T-helper 22 cell (primary cell): ENCODE measurements around the gene STOX2.

Experiments used
- DNase-seq: peaks from one replicate; pipeline ENCODE4 v3.0.0-alpha.2; 2020; ENCODE audit warnings: low read depth

STOX2 gene

DNA sequence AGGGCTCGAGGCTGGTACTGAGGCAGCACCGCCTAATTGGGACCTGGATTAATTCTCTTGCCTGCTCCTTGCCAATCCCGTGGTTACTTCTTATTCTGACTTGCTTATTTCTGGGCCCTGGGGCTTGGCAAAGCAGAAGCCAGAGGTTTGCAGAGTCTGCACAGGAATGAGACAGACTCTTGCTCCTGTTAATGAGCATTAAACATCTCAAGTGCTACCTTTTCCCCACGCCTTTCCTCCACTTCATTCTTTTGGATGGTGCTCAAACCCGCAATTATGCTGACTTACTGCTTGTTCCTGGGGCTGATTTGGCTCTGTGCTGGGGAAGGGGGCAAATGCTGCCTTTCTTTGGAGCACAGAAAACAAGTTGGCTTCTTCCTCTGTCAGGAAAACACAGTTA lies 16.5 kb upstream of the STOX2 start:
- DNase-seq: no peak

DNA sequence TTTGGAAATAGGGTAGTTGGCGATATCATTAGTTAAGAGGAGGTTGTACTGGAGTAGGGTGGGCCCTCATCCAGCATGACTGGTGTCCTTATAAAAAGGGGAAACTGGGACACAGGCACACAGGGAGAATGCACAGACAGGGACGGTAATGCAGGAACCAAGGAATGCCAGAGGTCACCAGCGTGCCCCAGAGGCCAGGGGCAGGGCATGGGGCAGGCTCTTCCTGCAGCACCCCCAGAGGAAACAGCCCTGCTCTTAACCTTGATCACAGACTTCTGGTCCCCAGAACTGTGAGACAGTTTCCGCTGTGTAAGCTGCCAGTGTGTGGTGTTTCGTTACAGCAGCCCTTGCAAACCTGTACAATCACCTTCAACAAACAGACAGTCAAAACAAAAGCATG lies 15.9 kb upstream of the STOX2 start:
- no peak for DNase-seq

DNA sequence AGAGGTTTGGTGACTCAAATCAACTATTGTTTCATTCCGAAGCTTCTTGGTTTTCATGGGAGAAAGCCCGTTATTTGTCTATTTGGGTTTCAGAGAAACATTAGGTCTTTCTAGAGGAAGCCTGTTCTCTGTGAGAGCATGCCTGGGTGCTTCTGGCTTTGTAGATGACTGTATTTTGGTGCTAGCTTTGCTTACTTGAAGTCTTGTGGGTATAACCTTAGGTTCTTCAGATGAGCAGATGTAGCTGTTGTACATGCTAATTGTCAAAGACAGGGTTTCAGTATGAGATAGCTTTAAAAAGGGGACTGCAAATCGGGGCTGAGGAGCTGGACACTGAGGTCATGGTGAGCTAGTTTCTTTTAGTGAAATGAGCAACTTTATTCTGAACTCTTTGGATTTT lies 7.9 kb upstream of the STOX2 start:
- no peak for DNase-seq

DNA sequence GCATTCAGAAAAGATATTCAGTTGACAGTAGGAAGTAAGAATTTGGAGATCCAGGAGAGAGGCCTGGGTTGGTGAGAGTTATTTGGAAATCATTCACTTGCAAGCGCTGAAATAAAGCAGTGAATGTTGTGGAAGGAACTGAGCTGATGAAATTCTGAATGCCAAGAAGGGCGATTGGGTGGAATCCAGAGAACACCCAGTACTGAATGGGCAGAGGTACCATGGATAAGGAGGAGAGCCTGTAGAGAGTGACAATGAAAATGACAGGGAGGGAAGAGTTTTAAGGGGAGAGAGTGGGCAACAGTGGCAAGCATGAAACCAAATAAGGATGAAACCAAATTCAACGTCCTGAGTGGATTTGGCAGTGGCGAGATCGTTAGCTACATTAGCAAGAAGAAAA lies 6.7 kb upstream of the STOX2 start:
- no peak for DNase-seq

DNA sequence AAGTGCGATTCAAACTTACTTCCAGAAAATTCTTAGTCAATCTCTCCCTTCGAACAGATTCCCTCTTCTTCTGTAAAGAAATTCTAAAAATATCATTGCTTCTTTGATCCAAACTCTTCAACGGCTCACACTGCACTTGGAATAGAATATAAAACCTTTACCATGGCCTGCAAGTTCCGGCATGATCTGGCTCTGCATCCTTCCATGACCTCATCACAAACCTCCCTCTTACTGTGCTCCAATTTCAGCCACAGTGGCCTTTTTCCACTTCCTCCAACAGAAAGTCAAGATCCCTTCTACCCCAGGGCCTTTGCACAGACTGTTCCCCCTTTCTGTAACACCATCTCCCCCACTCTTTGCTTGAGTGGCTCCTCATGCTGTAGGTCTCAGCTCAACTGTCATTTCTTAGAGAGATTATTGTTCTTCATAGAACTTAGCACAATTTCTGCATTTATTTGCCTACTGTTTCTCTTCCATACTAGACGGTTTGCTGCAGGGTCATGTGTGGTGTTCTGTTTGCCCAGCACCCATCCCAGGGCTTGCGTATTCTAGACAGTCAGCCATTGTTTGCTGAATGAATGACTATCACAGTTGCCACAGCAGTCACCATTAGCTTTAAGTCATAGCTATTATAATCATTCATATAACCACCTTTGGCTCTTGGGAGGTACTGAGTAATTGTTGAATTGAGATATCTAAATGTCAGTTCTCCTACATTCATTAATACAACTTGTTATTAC lies 1.9 kb upstream of the STOX2 start:
- no peak for DNase-seq

DNA sequence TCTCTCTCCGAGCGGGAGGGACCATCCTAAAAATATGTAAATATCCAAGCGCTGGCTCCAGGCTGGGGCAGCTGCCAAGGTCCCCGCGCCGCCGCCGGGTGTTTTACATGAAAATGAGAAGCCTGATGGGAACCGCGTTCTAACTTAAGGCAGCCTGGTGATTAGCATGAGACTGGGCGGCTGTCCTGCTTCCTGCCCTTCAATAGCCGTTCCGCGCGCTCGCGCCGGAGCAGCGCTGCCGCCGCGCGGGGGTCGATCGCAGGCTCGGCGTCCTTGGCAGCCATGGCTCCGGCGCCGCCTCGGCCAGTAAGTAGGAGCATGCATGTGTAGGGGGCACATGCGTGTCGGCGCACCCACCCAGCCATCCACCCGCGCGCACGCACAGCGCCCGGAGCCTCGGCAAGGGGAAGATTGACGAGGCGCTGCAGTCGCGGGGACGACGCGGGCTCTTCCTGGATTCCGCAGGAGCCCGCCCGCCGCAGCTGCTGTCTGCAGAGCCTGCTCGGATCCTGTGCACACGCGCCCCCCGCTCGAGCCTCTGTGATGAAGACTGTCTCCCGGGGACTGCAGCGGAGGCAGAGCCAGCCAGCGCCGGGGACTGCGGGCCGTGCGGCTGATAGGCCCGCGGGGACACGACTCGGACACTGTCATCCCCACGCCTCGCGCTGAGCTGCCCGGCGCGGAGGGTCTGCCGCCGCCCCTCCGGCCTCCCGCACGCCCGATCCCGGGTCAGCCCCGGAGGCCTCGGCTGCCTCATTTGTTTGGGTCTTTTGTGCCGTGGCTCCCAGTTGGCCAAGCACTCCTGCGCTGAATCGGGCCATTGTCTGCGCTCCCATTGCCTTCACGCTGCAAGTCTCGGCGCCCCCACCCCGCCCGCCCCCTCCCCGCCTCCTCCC lies 734 bp downstream of the STOX2 start:
- no peak for DNase-seq

DNA sequence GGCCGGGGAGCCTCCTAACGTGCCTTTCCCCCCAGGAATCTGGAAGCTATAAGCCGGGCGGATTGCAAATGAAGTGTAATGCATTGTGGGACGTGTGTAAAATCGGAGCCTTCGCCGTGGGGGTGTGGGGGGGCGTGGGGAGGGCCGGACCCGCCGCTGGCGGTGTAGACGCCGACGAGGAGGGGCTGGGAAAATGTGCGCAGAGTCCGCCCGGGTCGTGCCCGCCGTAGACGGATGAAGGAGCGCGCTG lies 1.3 kb downstream of the STOX2 start:
- DNase-seq: no peak

DNA sequence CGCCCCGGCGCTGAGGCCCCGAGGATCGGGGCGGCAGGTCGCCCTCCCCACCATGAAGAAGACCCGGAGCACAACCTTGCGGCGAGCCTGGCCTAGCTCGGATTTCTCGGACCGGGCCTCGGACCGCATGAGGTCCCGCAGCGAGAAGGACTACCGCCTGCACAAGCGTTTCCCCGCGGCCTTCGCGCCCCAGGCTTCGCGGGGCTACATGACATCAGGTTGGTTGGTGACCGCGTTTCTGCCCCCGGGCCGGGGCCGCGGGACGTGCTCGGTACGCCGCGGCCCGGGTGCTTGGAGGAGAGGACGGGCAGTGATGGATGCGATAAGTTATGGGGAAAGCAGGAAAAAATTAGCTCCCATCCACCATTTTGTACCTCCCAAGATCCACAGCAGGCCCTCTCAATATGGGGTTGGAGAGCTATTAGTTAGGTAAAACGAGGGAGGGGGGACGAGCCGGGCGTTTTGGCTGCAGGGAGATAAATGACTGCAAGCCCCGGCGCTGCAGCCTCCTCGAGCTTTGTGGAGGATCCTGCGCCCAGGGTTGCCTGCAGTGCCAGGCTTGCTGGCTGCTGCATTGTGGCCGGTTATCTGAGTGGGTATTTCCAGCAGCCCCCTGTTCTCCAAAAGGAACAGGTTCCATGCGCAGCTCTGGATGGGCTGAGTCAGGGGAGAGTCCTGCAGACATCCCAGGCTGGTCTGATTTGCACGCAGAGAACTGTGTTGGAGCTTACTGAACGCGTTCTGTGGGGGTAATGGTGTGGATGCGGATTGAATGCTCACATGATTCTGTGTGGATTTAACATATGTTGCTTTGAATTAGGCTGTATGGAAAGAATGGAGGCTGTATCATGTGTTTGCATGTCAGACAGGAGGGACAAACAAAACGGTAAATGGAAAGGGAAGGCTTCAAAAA lies 1.9 kb downstream of the STOX2 start:
- no peak for DNase-seq

DNA sequence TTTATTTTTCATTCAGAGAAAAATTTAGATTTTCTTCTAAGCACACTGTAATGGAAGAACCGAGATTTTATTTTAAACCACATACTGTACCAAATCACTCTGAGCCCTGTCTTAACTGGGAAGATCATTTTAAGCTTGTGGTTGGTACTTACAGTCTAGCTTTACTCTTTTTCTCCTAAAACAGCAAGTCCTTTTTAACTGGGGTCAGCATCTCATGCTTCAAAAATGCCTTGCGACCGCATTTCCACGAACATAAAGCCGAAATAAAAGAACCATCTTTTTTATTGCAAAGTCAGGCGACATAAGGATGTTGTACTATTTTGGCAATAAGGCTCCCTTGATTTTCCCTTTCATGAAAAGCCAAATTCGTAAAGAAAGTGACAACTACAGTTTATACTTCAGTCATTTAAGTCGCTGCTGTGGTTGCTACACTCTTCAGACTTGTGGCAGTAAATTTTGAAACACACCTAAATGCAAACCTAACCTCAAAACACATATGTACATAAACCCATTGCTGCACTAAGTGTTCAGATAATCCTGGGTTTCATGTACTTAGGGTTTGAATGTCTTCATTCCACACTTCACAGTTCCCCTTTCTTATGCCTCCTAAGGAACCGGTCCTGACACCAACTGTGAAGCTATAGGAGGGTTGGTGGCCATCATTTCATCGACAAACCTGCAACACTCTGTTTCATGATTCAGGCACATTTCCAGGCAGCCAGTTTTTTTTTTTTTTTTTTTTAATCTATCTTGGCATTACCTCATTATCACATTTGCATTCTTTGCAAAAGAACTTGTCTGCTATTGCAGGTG lies 3.0 kb downstream of the STOX2 start:
- no peak for DNase-seq

DNA sequence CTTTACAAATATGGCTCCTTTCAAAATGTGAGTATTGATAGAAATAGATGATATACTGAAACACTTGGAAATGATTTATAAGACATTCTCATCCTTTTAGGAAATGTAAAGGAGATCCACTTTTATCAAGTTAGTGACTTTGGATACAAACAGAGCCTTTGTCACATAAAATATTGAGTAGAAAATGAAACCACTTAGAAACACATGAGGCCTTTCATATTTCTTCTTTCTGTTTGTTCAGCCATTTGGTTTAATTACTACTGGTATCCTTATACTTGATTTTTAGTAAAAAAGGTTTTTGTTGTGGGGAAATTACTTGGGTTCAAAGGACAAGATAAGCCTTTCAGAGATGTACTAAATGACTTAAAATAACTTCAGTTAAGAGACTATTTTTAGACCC lies 4.1 kb downstream of the STOX2 start:
- no peak for DNase-seq

DNA sequence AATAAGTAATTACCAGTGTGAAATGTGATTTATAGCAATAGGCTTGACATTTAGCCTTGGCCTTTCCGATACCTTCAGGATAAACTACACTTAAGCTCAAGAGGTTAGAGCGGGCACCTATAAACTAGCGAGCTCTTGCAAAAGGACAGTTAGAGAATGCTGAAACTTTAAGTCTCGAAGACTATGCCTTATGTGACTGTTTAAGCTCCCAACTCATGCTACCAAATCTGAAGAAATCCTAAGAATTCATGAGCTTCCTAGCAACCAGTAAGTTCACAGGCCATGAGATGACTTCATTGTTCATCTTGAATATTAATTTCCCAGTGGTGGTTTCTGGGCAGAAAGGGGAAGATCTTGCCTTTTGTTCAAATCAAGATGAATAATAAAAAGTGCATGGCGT lies 4.7 kb downstream of the STOX2 start:
- DNase-seq: no peak

DNA sequence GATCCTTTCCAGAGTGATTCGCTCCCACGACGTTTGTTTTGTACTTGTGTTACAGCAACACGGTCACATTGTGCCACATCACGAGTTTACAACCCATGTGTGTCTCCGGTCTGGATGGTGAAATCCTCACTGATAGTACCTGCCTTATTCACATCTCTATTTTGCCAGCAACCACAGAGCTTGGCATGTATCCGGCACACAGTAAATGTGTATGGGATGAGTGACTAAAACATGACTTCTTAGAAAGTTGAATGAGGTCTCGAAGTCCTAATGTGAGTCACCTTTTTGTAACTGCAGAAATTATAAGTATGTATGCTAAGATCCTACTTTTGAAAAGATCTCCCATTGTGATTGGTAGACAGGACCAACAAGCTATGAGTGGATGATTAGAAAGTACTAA lies 7.5 kb downstream of the STOX2 start:
- no peak for DNase-seq

DNA sequence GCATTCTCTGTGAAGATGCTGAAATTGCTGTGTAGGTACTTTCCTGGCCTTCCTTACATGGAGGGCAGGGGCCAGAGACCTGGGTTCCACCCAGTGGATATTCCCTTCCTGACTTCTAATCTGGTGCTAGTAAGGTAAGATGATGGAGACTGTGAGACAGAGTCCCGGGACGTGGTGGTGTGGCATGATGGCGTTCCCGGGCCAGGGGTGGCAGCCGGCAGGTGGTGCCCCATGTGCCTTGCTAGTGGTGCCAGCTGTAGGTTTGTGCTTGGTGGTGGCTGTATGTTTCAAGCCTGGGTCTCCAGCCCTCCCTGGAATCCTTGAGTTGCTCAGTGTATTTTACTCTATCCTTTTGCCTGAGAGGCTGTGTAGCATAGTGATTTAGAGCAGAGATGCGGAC lies 10.9 kb downstream of the STOX2 start:
- DNase-seq: no peak

DNA sequence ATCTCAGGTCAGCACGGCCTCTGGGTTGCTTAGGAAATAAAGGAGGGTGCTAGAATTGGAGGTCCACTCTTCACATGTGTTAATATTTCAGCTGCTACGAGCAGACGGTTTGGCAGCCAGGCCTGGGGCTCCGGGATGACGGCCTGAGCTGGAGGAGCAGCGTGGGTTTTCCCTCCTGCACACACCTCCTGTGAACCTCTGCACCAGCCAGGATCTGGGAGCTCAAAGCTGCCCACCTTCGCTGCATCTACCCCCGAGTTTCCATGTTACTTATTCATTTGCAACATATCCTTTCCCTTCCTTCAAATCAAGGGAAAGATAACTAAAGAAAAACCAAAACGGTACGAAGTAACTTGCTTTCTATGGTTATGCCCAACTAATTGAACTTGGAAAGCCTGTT lies 13.6 kb downstream of the STOX2 start:
- no peak for DNase-seq

DNA sequence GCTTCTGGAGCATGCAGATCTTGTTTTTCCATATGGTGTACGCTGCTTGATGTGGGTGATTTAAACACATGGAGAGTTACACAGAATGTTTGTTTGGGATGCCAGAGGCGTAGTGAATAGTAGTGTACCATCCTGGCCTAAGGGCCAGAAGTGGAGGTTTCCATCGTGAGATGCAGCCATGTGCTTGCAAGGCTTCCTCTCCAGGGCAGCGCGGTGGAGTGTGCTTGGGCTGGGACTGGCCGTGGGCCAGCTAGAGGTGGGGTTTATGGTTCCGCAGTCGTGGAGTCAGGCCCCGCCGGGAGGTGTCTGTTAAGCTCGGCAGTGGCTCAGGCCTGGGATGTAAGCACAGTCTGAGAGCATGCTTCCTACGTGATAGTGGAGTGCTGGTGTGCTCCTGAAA lies 14.0 kb downstream of the STOX2 start:
- no peak for DNase-seq

DNA sequence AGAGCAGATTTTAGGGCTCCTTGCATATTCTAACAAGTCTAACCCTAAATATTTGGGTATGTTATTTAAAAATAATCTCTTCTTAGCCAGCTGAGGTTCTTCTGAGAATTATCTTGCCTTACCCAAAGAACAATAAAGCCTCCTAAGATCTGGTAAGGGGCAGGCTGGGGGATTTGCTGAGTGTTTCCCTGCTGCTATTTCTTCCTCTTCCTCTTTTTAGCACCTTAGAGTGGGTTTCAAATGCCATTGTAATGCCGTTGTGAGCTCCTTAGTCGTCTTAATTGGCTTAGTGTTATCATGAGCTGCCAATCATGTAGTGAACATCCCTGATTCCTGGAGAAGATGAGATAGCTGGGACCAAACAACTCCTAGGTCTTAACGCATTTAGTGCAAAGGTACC lies 15.4 kb downstream of the STOX2 start:
- DNase-seq: no peak

DNA sequence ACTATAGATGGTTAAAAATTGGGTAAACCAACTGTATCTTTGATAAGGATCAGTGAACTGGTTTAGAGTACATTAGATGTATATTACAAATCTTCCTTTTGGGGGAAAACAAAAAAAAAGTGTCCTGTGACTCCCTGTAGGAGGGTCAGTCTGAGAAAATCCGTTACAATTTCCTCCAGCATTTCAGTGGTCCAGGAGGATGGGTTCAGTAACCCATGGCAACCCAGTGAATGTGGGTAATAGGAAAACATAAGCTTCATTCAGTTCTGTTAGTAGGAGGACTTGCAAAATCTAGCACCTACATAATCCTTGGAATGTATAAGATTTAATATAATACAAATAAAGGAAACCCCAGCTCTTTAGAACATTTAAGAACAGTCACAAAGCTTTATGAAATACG lies 16.2 kb downstream of the STOX2 start:
- no peak for DNase-seq

DNA sequence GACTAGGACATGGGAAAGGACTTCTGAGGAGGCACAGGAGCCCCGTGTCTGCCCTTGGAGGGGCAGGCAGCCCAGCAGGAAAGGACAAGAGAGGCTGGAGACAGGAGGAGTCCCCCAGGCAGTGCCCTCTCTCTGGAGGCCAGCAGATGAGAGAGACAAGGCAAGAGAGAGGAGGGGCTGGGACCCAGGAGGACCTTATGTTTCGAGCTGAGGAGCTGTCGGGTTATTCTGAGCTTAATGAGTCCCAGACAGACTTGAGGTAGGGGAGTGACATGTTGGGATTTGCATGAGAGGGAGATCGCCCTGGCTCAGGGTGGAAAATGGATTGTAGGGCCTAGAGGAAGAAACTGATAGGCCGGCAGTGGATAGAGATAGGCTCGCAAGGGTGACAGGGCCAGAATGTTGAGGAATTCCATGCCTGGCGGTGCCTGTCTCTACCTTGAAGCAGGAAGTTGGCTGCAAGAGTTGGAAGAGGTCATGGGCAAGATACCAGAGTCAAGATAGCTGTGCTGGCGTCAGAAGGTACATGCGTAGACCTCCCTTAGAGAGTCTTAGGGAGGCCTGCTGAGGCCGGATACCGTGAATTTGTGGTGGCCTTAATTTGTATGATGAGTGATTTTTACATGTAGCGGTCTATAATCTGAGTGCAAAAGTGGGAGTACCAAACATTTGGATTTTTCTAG lies 19.4 kb downstream of the STOX2 start:
- no peak for DNase-seq

DNA sequence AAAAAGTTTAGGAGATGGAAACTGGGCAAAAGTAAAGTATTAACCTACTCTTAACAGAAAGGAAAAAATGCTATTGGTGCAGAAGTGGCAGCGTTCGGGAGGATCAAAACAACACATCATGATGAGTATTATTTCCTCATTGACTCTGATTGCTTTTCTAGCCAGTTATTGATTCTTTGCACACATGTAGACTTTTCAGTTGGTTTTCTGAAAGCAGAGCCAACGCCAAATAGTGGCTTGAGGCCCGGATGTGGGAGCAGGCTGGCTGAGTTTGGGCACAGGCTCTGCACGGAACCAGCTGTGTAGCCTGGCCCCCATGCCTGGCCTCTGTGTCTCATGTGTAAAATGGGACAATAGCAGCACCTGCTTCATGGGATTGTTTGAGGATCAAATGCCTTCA lies 21.8 kb downstream of the STOX2 start:
- DNase-seq: no peak

DNA sequence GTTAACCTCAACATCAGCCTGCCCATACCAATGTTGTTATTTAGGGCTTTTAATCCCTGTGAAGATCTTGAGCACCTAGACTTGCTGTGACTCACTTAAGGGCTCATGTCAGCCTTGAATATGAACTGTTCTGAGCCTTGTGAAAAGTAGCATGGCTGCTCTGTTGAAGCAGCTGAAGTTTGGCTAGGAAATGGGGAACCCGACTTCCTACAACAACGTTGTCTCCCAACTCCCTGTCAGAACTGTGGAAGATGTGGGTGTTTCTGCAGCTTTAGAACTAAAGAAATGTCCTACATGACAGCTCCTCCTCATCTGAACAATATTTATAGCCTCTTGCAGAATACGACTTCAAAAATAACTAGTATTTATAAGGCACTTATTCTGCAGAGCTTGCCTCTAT lies 27.5 kb downstream of the STOX2 start:
- no peak for DNase-seq

DNA sequence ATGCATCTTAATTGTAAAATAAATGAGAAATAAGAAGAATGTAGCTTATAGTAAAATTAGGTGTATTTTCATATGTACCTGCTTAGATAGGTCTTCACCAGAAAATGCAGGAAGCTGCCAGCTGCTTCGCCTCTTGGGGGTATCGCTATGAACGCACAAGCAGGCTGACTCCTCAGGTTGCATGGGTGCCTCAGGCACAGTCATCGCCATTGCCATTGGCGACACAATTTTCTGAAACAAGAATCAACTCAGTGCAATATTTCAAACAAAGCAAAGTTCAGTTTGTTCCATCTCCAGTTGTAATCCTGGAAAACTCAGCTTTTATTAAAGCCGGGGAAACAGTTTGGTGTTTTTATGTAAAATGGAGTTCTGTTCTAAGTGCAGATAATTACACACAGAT lies 29.7 kb downstream of the STOX2 start:
- no peak for DNase-seq
